HG03432 (cell line): ENCODE measurements around the gene SH3BGRL2.
"Not testable (repeated sequence)": the region's sequence is repeated elsewhere in the genome, so short reads cannot be mapped to it uniquely, and the experiment has no call there.

Experiments used
- ATAC-seq: cut with Tn5 transposase; IDR thresholded peaks from one replicate; pipeline ENCODE4 v1.9.1; 2021; ENCODE audit warnings: mild to moderate bottlenecking, moderate library complexity; ENCODE audit not compliant: unreplicated experiment

SH3BGRL2 gene

GRCh38 chr6:79734374-79734773 is 103.2 kb downstream of the SH3BGRL2 start:
- no peak for ATAC-seq

GRCh38 chr6:79735183-79735582 is 104.1 kb downstream of the SH3BGRL2 start:
- no peak for ATAC-seq

- no peak for ATAC-seq
Observed at GRCh38 chr6:79737172-79737571, 106.0 kb downstream of the SH3BGRL2 start.

GRCh38 chr6:79742030-79742429 is 110.9 kb downstream of the SH3BGRL2 start:
- no peak for ATAC-seq

DNA sequence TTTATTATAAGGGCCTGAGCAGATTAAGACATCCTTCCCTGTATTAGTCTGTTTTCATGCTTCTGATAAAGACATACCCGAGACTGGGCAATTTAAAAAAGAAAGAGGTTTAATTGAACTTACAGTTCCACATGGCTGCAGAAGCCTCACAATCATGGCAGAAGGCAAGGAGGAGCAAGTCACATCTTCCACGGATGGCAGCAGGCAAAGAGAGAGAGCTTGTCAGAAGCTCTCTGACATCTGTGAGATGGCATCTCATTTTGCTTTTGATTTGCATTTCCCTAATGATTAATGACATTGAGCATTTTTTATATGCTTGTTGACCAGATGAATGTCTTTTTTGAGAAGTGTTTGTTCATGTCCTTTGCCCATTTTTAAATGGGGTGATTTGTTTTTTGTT is 114.2 kb downstream of the SH3BGRL2 start:
- not testable (repeated sequence) for ATAC-seq

- not testable (repeated sequence) for ATAC-seq
Observed at GRCh38 chr6:79746325-79746724, 115.2 kb downstream of the SH3BGRL2 start.

DNA sequence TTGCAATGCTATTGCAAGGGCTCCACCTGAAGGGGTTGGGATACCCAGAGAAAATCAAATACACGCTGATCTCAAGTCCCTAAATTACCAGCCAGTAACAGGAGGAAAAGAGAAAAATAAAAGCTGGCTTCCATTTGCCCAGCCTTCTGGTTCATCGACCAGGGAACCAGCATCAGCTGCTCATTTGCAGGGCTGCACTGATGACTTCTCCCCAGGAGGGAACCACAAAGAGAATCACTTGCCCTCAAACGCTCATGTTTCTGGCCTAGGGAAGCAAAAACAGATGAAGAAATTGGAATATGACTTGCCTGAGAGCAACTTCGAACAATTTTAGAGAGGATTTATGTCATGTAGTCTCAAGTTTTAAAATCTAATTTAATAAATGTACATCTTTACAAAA is 119.7 kb downstream of the SH3BGRL2 start:
- no peak for ATAC-seq
